HepG2 (cell line): ENCODE measurements around the gene CBL. TPM values are rescaled to one million over a fixed set of nuclear protein-coding genes. Genes with fewer than 3 reads are reported as not detected.

Source experiments
- ATAC-seq: fragments of 200-7000 bp; cut with Tn5 transposase; 3 replicates; pipeline ENCODE4 v1.9.1; 2020; ENCODE audit warnings: mild to moderate bottlenecking, moderate library complexity
- BruUV-seq: library from RNA; stranded (reverse); fragments of 400-500 nt; replicated peaks from 2 replicates; lab custom pipeline; 2021; lab: Mats Ljungman, UMichigan
- CTCF ChIA-PET: fragments of 300-600 bp; formaldehyde crosslinking; extraction: SDS; loops from one replicate; lab custom pipeline; 2021; ENCODE audit warnings: low total read pairs, inconsistent platforms, low intra/inter-chr PET ratio; lab: Yijun Ruan, JAX
- POLR2A ChIA-PET: fragments of 350-600 bp; sonication (Branson Sonifier 250); formaldehyde crosslinking; loops from one replicate; lab custom pipeline; 2020; ENCODE audit warnings: antibody characterized with exemption, inconsistent platforms; lab: Yijun Ruan, JAX
- DNase-seq: peaks from one replicate; pipeline ENCODE4 v3.0.0-alpha.2; 2015; ENCODE audit warnings: low spot score
- FAIRE-seq: peaks from 3 replicates; lab custom pipeline; 2011; peaks lifted over from hg19 to GRCh38; lab: Jason Lieb, UNC
- H2AFZ ChIP-seq: one replicate; pipeline ENCODE4 v1.6.1; 2011; ENCODE audit warnings: low read length, inconsistent platforms
- H3K27ac ChIP-seq: fragments of 300-600 bp; 3 replicates; pipeline ENCODE4 v1.8.0; 2011; ENCODE audit warnings: mixed run types, mild to moderate bottlenecking, mixed read lengths, low read length, inconsistent platforms; ENCODE audit not compliant: insufficient read depth; ENCODE audit errors: extremely low read length
- H3K27me3 ChIP-seq, 2 experiments: fragments of 200-600 bp in 1 of 2; 2 replicates in 1 of 2; 3 replicates in 1 of 2; pipeline versions ENCODE4 v1.6.0 to v1.8.0; 2011; ENCODE audit warnings: low read length in 2 of 2, mild to moderate bottlenecking in 2 of 2, moderate library complexity in 2 of 2, inconsistent platforms in 1 of 2; ENCODE audit not compliant: insufficient read depth in 2 of 2, control insufficient read depth in 1 of 2
- H3K36me3 ChIP-seq, 2 experiments: fragments of 200-600 bp in 1 of 2; replicated peaks in 1 of 2; 2 replicates in 1 of 2; 3 replicates in 1 of 2; pipeline versions ENCODE4 v1.5.1 to v1.8.0; 2011; ENCODE audit warnings: low read length in 2 of 2, inconsistent platforms in 1 of 2; ENCODE audit not compliant: insufficient read depth in 2 of 2, control insufficient read depth in 1 of 2
- H3K4me1 ChIP-seq: 2 replicates; pipeline ENCODE4 v1.5.1; 2012; ENCODE audit warnings: low read length, inconsistent platforms; ENCODE audit not compliant: insufficient read depth
- H3K4me2 ChIP-seq: 2 replicates; pipeline ENCODE4 v1.6.0; 2011; ENCODE audit warnings: low read depth, low read length, inconsistent platforms
- H3K4me3 ChIP-seq, 3 experiments: fragments of 200-600 bp in 1 of 3; sonication (generic), shearing (Covaris generic) in 1 of 3; replicated peaks in 1 of 3; 2 replicates each; pipeline ENCODE4 v1.5.1; 2011 to 2016; ENCODE audit warnings: low read length in 3 of 3, inconsistent platforms in 2 of 3, low read depth in 2 of 3, mild to moderate bottlenecking in 2 of 3, control low read depth in 1 of 3, mixed read lengths in 1 of 3; ENCODE audit not compliant: insufficient read depth in 1 of 3
- H3K79me2 ChIP-seq: one replicate; pipeline ENCODE4 v1.6.1; 2011; ENCODE audit warnings: low read length, inconsistent platforms; ENCODE audit not compliant: insufficient read depth
- H3K9ac ChIP-seq: 2 replicates; pipeline ENCODE4 v1.6.0; 2011; ENCODE audit warnings: mild to moderate bottlenecking, low read depth, low read length, inconsistent platforms; ENCODE audit not compliant: insufficient read depth
- H3K9me3 ChIP-seq: 2 replicates; pipeline ENCODE4 v1.5.1; 2012; ENCODE audit warnings: mild to moderate bottlenecking, low read length
- H4K20me1 ChIP-seq: 2 replicates; pipeline ENCODE4 v1.6.0; 2011; ENCODE audit warnings: inconsistent platforms, mild to moderate bottlenecking, low read length, moderate library complexity; ENCODE audit not compliant: insufficient read depth
- CEBPB ChIP-seq: IDR thresholded peaks from 2 replicates; pipeline ENCODE4 v1.6.1; 2011; ENCODE audit warnings: low read depth, low read length, improper control_type of control experiment, borderline replicate concordance
- CTCF ChIP-seq: sonication (generic); formaldehyde crosslinking; IDR thresholded peaks from 2 replicates; pipeline ENCODE4 v1.5.0; 2020; ENCODE audit warnings: mild to moderate bottlenecking, missing genetic modification reagents, moderate library complexity
- IKZF5 ChIP-seq: IDR thresholded peaks from 2 replicates; pipeline ENCODE4 v1.6.1; 2018; ENCODE audit warnings: missing genetic modification reagents, mild to moderate bottlenecking, missing compliant biosample characterization
- MYC ChIP-seq: sonication (generic); formaldehyde crosslinking; IDR thresholded peaks from 2 replicates; pipeline ENCODE4 v1.9.0; 2021; ENCODE audit warnings: missing genetic modification reagents, borderline replicate concordance
- PHF5A ChIP-seq: IDR thresholded peaks from one replicate; pipeline ENCODE4 v1.6.1; 2018; ENCODE audit warnings: low read depth, missing genetic modification reagents; ENCODE audit not compliant: unreplicated experiment
- ZNF317 ChIP-seq: sonication (generic); formaldehyde crosslinking; IDR thresholded peaks from 2 replicates; pipeline ENCODE4 v1.5.0; 2020; ENCODE audit warnings: mild to moderate bottlenecking, missing genetic modification reagents
- ZSCAN21 ChIP-seq: sonication (generic); formaldehyde crosslinking; IDR thresholded peaks from 2 replicates; pipeline ENCODE4 v1.8.0; 2022; ENCODE audit warnings: mild to moderate bottlenecking, missing genetic modification reagents, moderate library complexity, borderline replicate concordance
- ZXDC ChIP-seq: sonication (generic); formaldehyde crosslinking; IDR thresholded peaks from 2 replicates; pipeline ENCODE4 v1.5.0; 2020; ENCODE audit warnings: mild to moderate bottlenecking, missing genetic modification reagents
- WGBS: methylation state at CpG from one replicate; pipeline ENCODE4 v1.1.6; 2017; ENCODE audit warnings: low lambda C conversion rate; 5-methylcytosine and 5-hydroxymethylcytosine counted together
- in situ Hi-C: cut with HindIII; loops from 2 replicates; pipeline ENCODE4 v1.10.0; 2017; ENCODE audit warnings: low pct_unique_long_range_greater_than_20kb; ENCODE audit not compliant: extremely low pct_ligation_motif_present
- intact Hi-C: fragments of 100-400 bp; cut with micrococcal nuclease; formaldehyde crosslinking; loops from one replicate; pipeline ENCODE4 v1.10.0; 2022; ENCODE audit not compliant: unreplicated experiment
- polyA plus RNA-seq, 8 experiments: library from polyadenylated mRNA; depleted of rRNA in 3 of 8; stranded (reverse) in 7 of 8; unstranded in 1 of 8; fragments of >200 nt; fragmentation: Illumina TruSeq in 4 of 8; extraction: Trizol in 4 of 8; gene quantifications; 2 replicates each; pipeline versions ENCODE4 v1.2.1 to v1.2.3, GENCODE V29; 2011 to 2016; ENCODE audit warnings: low read depth in 4 of 8, missing spikeins in 1 of 8, mixed read lengths in 1 of 8; ENCODE audit not compliant: insufficient read depth in 1 of 8
- total RNA-seq, 5 experiments: library from RNA; depleted of rRNA; stranded (reverse); fragments of >200 nt; fragmentation: Illumina TruSeq; extraction: Trizol; gene quantifications; 2 replicates each; pipeline ENCODE4 v1.2.3, GENCODE V29; 2016; ENCODE audit warnings: low read depth in 1 of 5

Gene CBL
- total and polyA plus RNA-seq, 2 of the 13 experiments (the other 11 are each of a cell fraction or from before 2014, with no cell fraction given) = 6.6 to 7.4 TPM

- FAIRE-seq (peak; percentile 21), DNase-seq (no peak), ATAC-seq (peak; percentile 21; the same call in 1 of the 3 replicates)
- ChIA-PET POLR2A (interaction anchor here (1.0 to 2.8 kb wide), 3 partner anchors 10 to 69 kb away, joined by 3 to 9 read pairs (median 6); partner anchors contain the start of gene MCAM), CTCF (no interaction called here)
- H3K4me2 ChIP-seq = no peak overlapping the region
- no peaks in the 10 kb centered on the region for H3K79me2 ChIP-seq
- 50% methylated on average over 1 of the region's 1 CpG for WGBS
- peaks cover 22% of the 10 kb centered on the region for H3K4me1 ChIP-seq
- peaks cover 3% of the 10 kb centered on the region in 2 experiments; a peak in 3 of 5 replicates for H3K36me3 ChIP-seq
- no TSS peak for BruUV-seq
- H4K20me1 ChIP-seq = no peaks in the 10 kb centered on the region
- H3K4me3 ChIP-seq = no peak overlapping the region
- no peak overlapping the region for H3K9ac ChIP-seq
- no peak overlapping the region for H2AFZ ChIP-seq
- TF ChIP-seq ZNF317 (CRISPR knock-in tag) = no peak
- no peak for TF ChIP-seq MYC
- TF ChIP-seq ZSCAN21 (CRISPR knock-in tag) = no peak
- TF ChIP-seq CEBPB = peak; percentile 14; the same call in 1 of the 2 replicates
- TF ChIP-seq CTCF (CRISPR knock-in tag) = peak; percentile 28; the same call in 1 of the 2 replicates
- TF ChIP-seq ZXDC (CRISPR knock-in tag) = no peak
- TF ChIP-seq PHF5A = no peak
- TF ChIP-seq IKZF5 (CRISPR knock-in tag) = no peak
- H3K27me3 ChIP-seq = no peaks in the 10 kb centered on the region
- intact Hi-C loops = no loop called here
- H3K9me3 ChIP-seq = no peaks in the 10 kb centered on the region
- no peak overlapping the region for H3K27ac ChIP-seq
- in situ Hi-C loops = no loop called here
Measured at GRCh38 chr11:119307219-119307618, 101.1 kb downstream of the CBL start.
